ENCODE measurements around the gene CDK7.

CDK7 gene

GRCh38 chr5:69265931-69266330 is 31.2 kb downstream of the CDK7 start:
- TF ChIP-seq ZNF600 (tag by site-specific recombination; IDR thresholded peaks at IDR 0.05) (peak; percentile 35; the same call in 1 of the 2 replicates), ZNF830 (tag by site-specific recombination; IDR thresholded peaks at IDR 0.05; ENCODE audit: low read depth) (no peak)
- Histone ChIP-seq H3K4me1 (ENCODE audit: control insufficient read depth, insufficient read depth, low read length) (no peaks in the 10 kb centered on the region), H3K36me3 (ENCODE audit: control insufficient read depth in 2 of 2, insufficient read depth in 1 of 2, low read length in 2 of 2) (peaks cover 48 to 51% of the 10 kb centered on the region in 2 experiments), H3K4me3 (ENCODE audit: low read depth, low read length) (no peak overlapping the region), H3K27ac (ENCODE audit: extremely low read depth, low read depth, low read length) (no peak overlapping the region), H3K9me3 (ENCODE audit: control insufficient read depth, insufficient read depth, low read depth, low read length) (no peaks in the 10 kb centered on the region)
- CTCF ChIA-PET, result interaction anchor here (0.7 to 2.0 kb wide), 10 partner anchors 9 to 223 kb away, joined by 3 to 12 read pairs (median 5); no protein-coding TSS in a partner anchor
- POLR2A ChIA-PET, result no interaction called here

DNA sequence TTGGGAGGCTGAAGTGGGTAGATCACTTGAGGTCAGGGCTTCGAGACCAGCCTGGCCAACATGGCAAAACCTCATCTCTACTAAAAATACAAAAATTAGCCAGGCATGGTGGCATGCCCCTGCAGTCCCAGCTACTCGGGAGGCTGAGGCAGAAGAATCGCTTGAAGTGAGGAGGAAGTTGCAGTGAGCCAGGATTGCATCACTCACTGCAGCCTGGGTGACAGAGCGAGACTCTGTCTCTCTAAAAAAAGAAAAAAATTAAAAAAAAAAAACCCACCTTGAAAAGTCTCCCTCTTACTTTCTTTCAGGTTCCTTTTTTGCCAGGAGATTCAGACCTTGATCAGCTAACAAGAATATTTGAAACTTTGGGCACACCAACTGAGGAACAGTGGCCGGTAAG is 34.2 kb downstream of the CDK7 start:
- no peak overlapping the region for H3K27ac ChIP-seq (ENCODE audit: extremely low read depth, low read depth, low read length)
- TF ChIP-seq ZNF610 (tag by site-specific recombination; IDR thresholded peaks at IDR 0.05; ENCODE audit: borderline replicate concordance) (no peak), ZNF701 (tag by site-specific recombination; IDR thresholded peaks at IDR 0.05) (no peak), ZNF785 (tag by site-specific recombination; IDR thresholded peaks at IDR 0.05) (no peak)
- CTCF ChIA-PET, result no interaction called here
- H3K36me3 ChIP-seq (ENCODE audit: control insufficient read depth in 2 of 2, insufficient read depth in 1 of 2, low read length in 2 of 2), result peaks cover 37 to 40% of the 10 kb centered on the region in 2 experiments
- no peaks in the 10 kb centered on the region for H3K4me1 ChIP-seq (ENCODE audit: control insufficient read depth, insufficient read depth, low read length)
- no peaks in the 10 kb centered on the region for H3K9me3 ChIP-seq (ENCODE audit: control insufficient read depth, insufficient read depth, low read depth, low read length)
- POLR2A ChIA-PET, result no interaction called here
- no peak overlapping the region for H3K4me3 ChIP-seq (ENCODE audit: low read depth, low read length)

- H3K9me3 ChIP-seq (ENCODE audit: control insufficient read depth, insufficient read depth, low read depth, low read length), result no peaks in the 10 kb centered on the region
- H3K4me1 ChIP-seq (ENCODE audit: control insufficient read depth, insufficient read depth, low read length), result no peaks in the 10 kb centered on the region
- CTCF ChIA-PET, result interaction anchor here (0.6 to 1.3 kb wide), 3 partner anchors 14 to 235 kb away, joined by 4 to 7 read pairs (median 6); no protein-coding TSS in a partner anchor
- TF ChIP-seq ZNF548 (tag by site-specific recombination; IDR thresholded peaks at IDR 0.05), result no peak
- TF ChIP-seq BCL6B (tag by site-specific recombination; IDR thresholded peaks at IDR 0.05), result no peak
- no peak for TF ChIP-seq HOXA7 (CRISPR knock-in tag; IDR thresholded peaks at IDR 0.05; ENCODE audit: borderline replicate concordance)
- TF ChIP-seq, protein P1, sequence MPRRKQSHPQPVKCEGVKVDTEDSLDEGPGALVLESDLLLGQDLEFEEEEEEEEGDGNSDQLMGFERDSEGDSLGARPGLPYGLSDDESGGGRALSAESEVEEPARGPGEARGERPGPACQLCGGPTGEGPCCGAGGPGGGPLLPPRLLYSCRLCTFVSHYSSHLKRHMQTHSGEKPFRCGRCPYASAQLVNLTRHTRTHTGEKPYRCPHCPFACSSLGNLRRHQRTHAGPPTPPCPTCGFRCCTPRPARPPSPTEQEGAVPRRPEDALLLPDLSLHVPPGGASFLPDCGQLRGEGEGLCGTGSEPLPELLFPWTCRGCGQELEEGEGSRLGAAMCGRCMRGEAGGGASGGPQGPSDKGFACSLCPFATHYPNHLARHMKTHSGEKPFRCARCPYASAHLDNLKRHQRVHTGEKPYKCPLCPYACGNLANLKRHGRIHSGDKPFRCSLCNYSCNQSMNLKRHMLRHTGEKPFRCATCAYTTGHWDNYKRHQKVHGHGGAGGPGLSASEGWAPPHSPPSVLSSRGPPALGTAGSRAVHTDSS (tag by site-specific recombination; IDR thresholded peaks at IDR 0.05), result no peak
- no peak for TF ChIP-seq ZNF24 (tag by site-specific recombination; IDR thresholded peaks at IDR 0.05)
- TF ChIP-seq ZNF654 (tag by site-specific recombination; IDR thresholded peaks at IDR 0.05; ENCODE audit: low read depth), result no peak
- no peak for TF ChIP-seq ZNF211 (tag by site-specific recombination; IDR thresholded peaks at IDR 0.05; ENCODE audit: low read depth)
- no peak for TF ChIP-seq MEIS1 (CRISPR knock-in tag; IDR thresholded peaks at IDR 0.05; ENCODE audit: borderline replicate concordance)
- TF ChIP-seq ZNF571 (tag by site-specific recombination; IDR thresholded peaks at IDR 0.05), result no peak
- TF ChIP-seq ZNF626 (tag by site-specific recombination; IDR thresholded peaks at IDR 0.05), result no peak
- no peak for TF ChIP-seq ZNF121 (tag by site-specific recombination; IDR thresholded peaks at IDR 0.05)
- no peak for TF ChIP-seq ZNF10 (tag by site-specific recombination; IDR thresholded peaks at IDR 0.05)
- no peak for TF ChIP-seq ZNF48 (tag by site-specific recombination; IDR thresholded peaks at IDR 0.05)
- TF ChIP-seq ZBTB21 (tag by site-specific recombination; IDR thresholded peaks at IDR 0.05), result no peak
- no peak for TF ChIP-seq SALL2 (tag by site-specific recombination; IDR thresholded peaks at IDR 0.05; ENCODE audit: borderline replicate concordance)
- TF ChIP-seq, protein P2, sequence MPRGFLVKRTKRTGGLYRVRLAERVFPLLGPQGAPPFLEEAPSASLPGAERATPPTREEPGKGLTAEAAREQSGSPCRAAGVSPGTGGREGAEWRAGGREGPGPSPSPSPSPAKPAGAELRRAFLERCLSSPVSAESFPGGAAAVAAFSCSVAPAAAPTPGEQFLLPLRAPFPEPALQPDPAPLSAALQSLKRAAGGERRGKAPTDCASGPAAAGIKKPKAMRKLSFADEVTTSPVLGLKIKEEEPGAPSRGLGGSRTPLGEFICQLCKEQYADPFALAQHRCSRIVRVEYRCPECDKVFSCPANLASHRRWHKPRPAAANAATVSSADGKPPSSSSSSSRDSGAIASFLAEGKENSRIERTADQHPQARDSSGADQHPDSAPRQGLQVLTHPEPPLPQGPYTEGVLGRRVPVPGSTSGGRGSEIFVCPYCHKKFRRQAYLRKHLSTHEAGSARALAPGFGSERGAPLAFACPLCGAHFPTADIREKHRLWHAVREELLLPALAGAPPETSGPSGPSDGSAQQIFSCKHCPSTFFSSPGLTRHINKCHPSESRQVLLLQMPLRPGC (tag by site-specific recombination; IDR thresholded peaks at IDR 0.05), result no peak
- no peak for TF ChIP-seq ZNF324 (tag by site-specific recombination; IDR thresholded peaks at IDR 0.05)
- no peak for TF ChIP-seq ZNF280C (tag by site-specific recombination; IDR thresholded peaks at IDR 0.05)
- no peak overlapping the region for H3K4me3 ChIP-seq (ENCODE audit: low read depth, low read length)
- H3K27ac ChIP-seq (ENCODE audit: extremely low read depth, low read depth, low read length), result no peak overlapping the region
- peaks cover 31 to 38% of the 10 kb centered on the region in 2 experiments for H3K36me3 ChIP-seq (ENCODE audit: control insufficient read depth in 2 of 2, insufficient read depth in 1 of 2, low read length in 2 of 2)
- POLR2A ChIA-PET, result interaction anchor here (0.6 to 2.1 kb wide), 3 partner anchors 36 to 91 kb away, joined by 4 to 6 read pairs (median 5); partner anchors contain the start of genes CCDC125 and CDK7
Observed at GRCh38 chr5:69270840-69271239, 36.2 kb downstream of the CDK7 start.

Measured in HEK293 (cell line).